GM12878 (cell line): ENCODE results near the gene HGS. TPM values are rescaled to one million over a fixed set of nuclear protein-coding genes. Genes with fewer than 3 reads are reported as not detected.

Source experiments
- ATAC-seq: fragments of 200-7000 bp; cut with Tn5 transposase; 3 replicates; pipeline ENCODE4 v1.9.1; 2020; ENCODE audit warnings: mild to moderate bottlenecking, moderate library complexity
- BruUV-seq: library from RNA; stranded (reverse); fragments of 400-500 nt; replicated peaks from 2 replicates; lab custom pipeline; 2021; lab: Mats Ljungman, UMichigan
- CTCF ChIA-PET: fragments of 300-600 bp; sonication (Branson Sonifier 250); formaldehyde crosslinking; extraction: SDS; loops from one replicate; lab custom pipeline; 2021; ENCODE audit warnings: inconsistent platforms; lab: Yijun Ruan, JAX
- POLR2A ChIA-PET: fragments of 350-600 bp; formaldehyde crosslinking; extraction: SDS; loops from one replicate; lab custom pipeline; 2021; ENCODE audit warnings: inconsistent platforms; lab: Charles Lee
- RAD21 ChIA-PET: fragments of 300-600 bp; sonication (Branson Sonifier 250); formaldehyde crosslinking; loops from one replicate; lab custom pipeline; 2023; ENCODE audit warnings: antibody characterized with exemption; ENCODE audit not compliant: unreplicated experiment; lab: Charles Lee
- SMC1A ChIA-PET: fragments of 300-600 bp; sonication (Branson Sonifier 250); formaldehyde crosslinking; loops from one replicate; lab custom pipeline; 2023; ENCODE audit not compliant: unreplicated experiment, uncharacterized antibody; lab: Charles Lee
- DNase-seq: peaks from one replicate; pipeline ENCODE4 v3.0.0-alpha.2; 2011; ENCODE audit warnings: low read depth, low spot score
- FAIRE-seq: peaks from 3 replicates; lab custom pipeline; 2011; peaks lifted over from hg19 to GRCh38; lab: Jason Lieb, UNC
- H2AFZ ChIP-seq: 2 replicates; pipeline ENCODE4 v1.6.0; 2011; ENCODE audit warnings: low read depth, low read length, control low read depth; ENCODE audit not compliant: control insufficient read depth
- H3K27ac ChIP-seq: 2 replicates; pipeline ENCODE4 v1.5.1; 2011; ENCODE audit warnings: control low read depth; ENCODE audit not compliant: control insufficient read depth, insufficient read depth
- H3K27me3 ChIP-seq, 2 experiments: replicated peaks in 1 of 2; 2 replicates each; pipeline versions ENCODE4 v1.6.0 to v1.6.1; 2011; ENCODE audit warnings: low read length in 1 of 2; ENCODE audit not compliant: control insufficient read depth in 2 of 2, insufficient read depth in 2 of 2
- H3K36me3 ChIP-seq, 2 experiments: 2 replicates each; pipeline ENCODE4 v1.5.1; 2011; ENCODE audit warnings: low read length in 1 of 2; ENCODE audit not compliant: control insufficient read depth in 2 of 2, insufficient read depth in 2 of 2
- H3K4me1 ChIP-seq: 2 replicates; pipeline ENCODE4 v1.6.1; 2011; ENCODE audit warnings: mild to moderate bottlenecking, low read length, moderate library complexity, mixed read lengths; ENCODE audit not compliant: control insufficient read depth, insufficient read depth
- H3K4me2 ChIP-seq: 2 replicates; pipeline ENCODE4 v1.6.0; 2011; ENCODE audit warnings: control low read depth; ENCODE audit not compliant: control insufficient read depth, insufficient read depth
- H3K4me3 ChIP-seq: fragments of 200-600 bp; sonication (generic); 2 replicates; pipeline ENCODE4 v1.5.1; 2016
- H3K79me2 ChIP-seq: 2 replicates; pipeline ENCODE4 v1.6.0; 2011; ENCODE audit warnings: low read length; ENCODE audit not compliant: control insufficient read depth, insufficient read depth
- H3K9ac ChIP-seq: 2 replicates; pipeline ENCODE4 v1.8.0; 2011; ENCODE audit warnings: low read length, control low read depth, mixed read lengths; ENCODE audit not compliant: control insufficient read depth, insufficient read depth
- H3K9me3 ChIP-seq: replicated peaks from 3 replicates; pipeline ENCODE4 v1.5.1; 2011; ENCODE audit warnings: mild to moderate bottlenecking, low read length; ENCODE audit not compliant: control insufficient read depth, insufficient read depth
- H4K20me1 ChIP-seq: 2 replicates; pipeline ENCODE4 v1.6.0; 2011; ENCODE audit not compliant: control insufficient read depth, insufficient read depth
- POLR2A ChIP-seq: IDR thresholded peaks from 2 replicates; pipeline ENCODE4 v1.6.1; 2011; ENCODE audit warnings: low read depth, mild to moderate bottlenecking, low read length
- SMAD5 ChIP-seq: IDR thresholded peaks from 2 replicates; pipeline ENCODE4 v1.6.1; 2016; ENCODE audit warnings: antibody characterized with exemption, low read depth
- SUPT20H ChIP-seq: IDR thresholded peaks from 2 replicates; pipeline ENCODE4 v1.6.1; 2011; ENCODE audit warnings: low read depth, mild to moderate bottlenecking, low read length, moderate library complexity, borderline replicate concordance; ENCODE audit not compliant: control insufficient read depth
- ZNF274 ChIP-seq: IDR thresholded peaks from one replicate; pipeline ENCODE4 v1.8.0; 2011; ENCODE audit not compliant: insufficient read length, insufficient read depth
- WGBS: methylation state at CpG from one replicate; pipeline ENCODE4 v1.1.6; 2016; ENCODE audit warnings: low lambda C conversion rate; ENCODE audit not compliant: insufficient replicate concordance, insufficient coverage; ENCODE audit errors: missing lambda C conversion rate; 5-methylcytosine and 5-hydroxymethylcytosine counted together
- in situ Hi-C: fragments of 300-500 bp; cut with MboI; formaldehyde crosslinking; loops from 9 replicates; pipeline ENCODE4 v1.14.3; 2018; ENCODE audit warnings: mixed read lengths
- intact Hi-C: fragments of 100-400 bp; cut with micrococcal nuclease; formaldehyde crosslinking; loops from one replicate; pipeline ENCODE4 v1.14.2; 2022; ENCODE audit not compliant: unreplicated experiment
- polyA plus RNA-seq, 11 experiments: library from polyadenylated mRNA; depleted of rRNA in 4 of 11; unstranded in 6 of 11; stranded (reverse) in 5 of 11; fragments of >200 nt; fragmentation: Nextera tagmentation in 4 of 11; fragmentation: Illumina TruSeq in 1 of 11; extraction: Ambion mirVana in 4 of 11; extraction: Trizol in 1 of 11; gene quantifications; 1 replicate in 1 of 11; 2 replicates in 10 of 11; pipeline versions ENCODE4 v1.2.1 to v1.2.3, GENCODE V29; 2011 to 2016; ENCODE audit warnings: inconsistent platforms in 2 of 11, missing spikeins in 2 of 11, low read depth in 1 of 11
- total RNA-seq, 4 experiments: library from RNA; depleted of rRNA in 3 of 4; stranded (reverse); fragments of >200 nt in 3 of 4; fragmentation: Illumina TruSeq in 1 of 4; extraction: Trizol in 1 of 4; gene quantifications; 2 replicates each; pipeline versions ENCODE4 v1.2.1 to v1.2.3, GENCODE V29; 2013 to 2021
- TF ChIP-seq, protein P1 (sequence below): fragments of 450-650 bp; conservative IDR thresholded peaks from 2 replicates; pipeline ENCODE4 v1.6.1; 2017; ENCODE audit warnings: mild to moderate bottlenecking, moderate library complexity

HGS gene
- total and polyA plus RNA-seq, 10 of the 15 experiments (the other 5 are each of a cell fraction or from before 2014, with no cell fraction given): 2.2 to 85.6 (median 55.3) TPM

DNA sequence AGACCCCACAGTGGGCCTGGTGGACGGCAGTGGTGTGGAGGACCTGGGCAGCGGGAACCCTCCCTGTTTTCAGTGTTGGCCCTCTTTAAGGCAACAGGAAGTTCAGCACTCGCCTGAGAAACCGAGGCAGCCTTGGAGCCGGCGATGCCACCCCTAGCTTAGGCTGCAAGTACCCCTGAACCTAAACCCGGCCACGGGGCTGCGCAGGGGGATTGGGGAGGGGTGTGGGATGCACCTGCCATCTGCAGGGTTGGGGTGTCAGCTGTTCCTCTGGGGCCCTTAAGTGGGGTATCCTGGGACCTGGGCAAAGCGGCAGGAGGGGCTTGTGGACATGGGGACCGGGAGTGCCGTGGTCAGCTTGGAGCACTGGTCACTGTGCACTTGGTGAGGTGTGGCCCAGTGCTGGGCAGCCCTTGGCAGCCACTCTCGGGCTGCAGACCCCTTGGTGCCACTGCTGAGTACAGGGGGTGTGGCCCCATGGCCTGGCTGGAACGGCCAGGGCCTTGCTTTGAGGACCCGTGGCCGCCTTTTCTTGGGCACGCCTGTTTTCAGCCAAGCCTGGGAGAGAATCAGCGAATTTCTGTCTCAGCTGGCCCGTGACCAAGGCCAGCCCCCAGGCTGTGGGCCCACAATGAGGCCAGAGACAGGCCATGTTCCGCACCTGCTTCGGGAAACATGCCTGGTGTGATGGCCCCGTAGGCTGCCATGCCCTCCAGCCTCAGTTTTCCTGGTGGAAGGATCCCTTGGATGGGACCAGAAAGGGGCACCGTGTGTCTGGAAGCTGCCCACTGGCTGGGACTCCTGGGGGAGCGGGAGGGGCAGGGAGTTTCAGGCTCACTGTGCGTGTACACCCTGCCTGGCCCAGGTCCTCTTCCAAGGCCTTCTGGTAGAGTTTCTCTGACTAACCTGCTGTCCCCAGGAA is 24.2 kb downstream of the HGS start:
- DNase-seq: no peak
- Histone ChIP-seq H3K4me3 (no peak overlapping the region), H3K9ac (no peak overlapping the region), H3K4me1 (peaks cover 14% of the 10 kb centered on the region), H2AFZ (no peak overlapping the region), H4K20me1 (no peaks in the 10 kb centered on the region), H3K9me3 (no peaks in the 10 kb centered on the region), H3K27ac (no peak overlapping the region), H3K79me2 (peaks cover 35% of the 10 kb centered on the region), H3K4me2 (no peak overlapping the region), H3K27me3 (no peaks in the 10 kb centered on the region), H3K36me3 (peaks cover 9 to 23% of the 10 kb centered on the region in 2 experiments)
- ATAC-seq: no peak
- in situ Hi-C loops: no loop called here
- WGBS: 79% methylated on average over 25 of the region's 25 CpGs
- ChIA-PET CTCF (no interaction called here), SMC1A (no interaction called here), RAD21 (no interaction called here), POLR2A (interaction anchor here (0.6 kb wide), 3 partner anchors 49 to 245 kb away, joined by 3 to 6 read pairs (median 4); no protein-coding TSS in a partner anchor)
- intact Hi-C loops: no loop called here
- TF ChIP-seq, protein P1, sequence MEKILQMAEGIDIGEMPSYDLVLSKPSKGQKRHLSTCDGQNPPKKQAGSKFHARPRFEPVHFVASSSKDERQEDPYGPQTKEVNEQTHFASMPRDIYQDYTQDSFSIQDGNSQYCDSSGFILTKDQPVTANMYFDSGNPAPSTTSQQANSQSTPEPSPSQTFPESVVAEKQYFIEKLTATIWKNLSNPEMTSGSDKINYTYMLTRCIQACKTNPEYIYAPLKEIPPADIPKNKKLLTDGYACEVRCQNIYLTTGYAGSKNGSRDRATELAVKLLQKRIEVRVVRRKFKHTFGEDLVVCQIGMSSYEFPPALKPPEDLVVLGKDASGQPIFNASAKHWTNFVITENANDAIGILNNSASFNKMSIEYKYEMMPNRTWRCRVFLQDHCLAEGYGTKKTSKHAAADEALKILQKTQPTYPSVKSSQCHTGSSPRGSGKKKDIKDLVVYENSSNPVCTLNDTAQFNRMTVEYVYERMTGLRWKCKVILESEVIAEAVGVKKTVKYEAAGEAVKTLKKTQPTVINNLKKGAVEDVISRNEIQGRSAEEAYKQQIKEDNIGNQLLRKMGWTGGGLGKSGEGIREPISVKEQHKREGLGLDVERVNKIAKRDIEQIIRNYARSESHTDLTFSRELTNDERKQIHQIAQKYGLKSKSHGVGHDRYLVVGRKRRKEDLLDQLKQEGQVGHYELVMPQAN: no peak
- TF ChIP-seq ZNF274: no peak
- TF ChIP-seq SUPT20H: no peak
- peak; percentile 33; the same call in 1 of the 2 replicates for TF ChIP-seq SMAD5
- peak; percentile 48 for TF ChIP-seq POLR2A
- no peak for FAIRE-seq
- BruUV-seq: no TSS peak
